KMS-11 (cell line): ENCODE results near the gene OR6C6.

ENCODE experiments used
- H2AFZ ChIP-seq: fragments of 200-600 bp; sonication (generic); 2 replicates; pipeline ENCODE4 v1.6.1; 2016; ENCODE audit warnings: antibody characterized with exemption, mixed run types, low read depth
- H3K27ac ChIP-seq: fragments of 200-600 bp; sonication (generic); 2 replicates; pipeline ENCODE4 v1.6.1; 2016; ENCODE audit warnings: mild to moderate bottlenecking, mixed run types
- H3K27me3 ChIP-seq: fragments of 200-600 bp; sonication (generic); 2 replicates; pipeline ENCODE4 v1.6.1; 2017; ENCODE audit warnings: mild to moderate bottlenecking, low read depth, mixed run types, moderate library complexity; ENCODE audit not compliant: insufficient read depth
- H3K36me3 ChIP-seq: fragments of 200-600 bp; sonication (generic); 2 replicates; pipeline ENCODE4 v1.6.1; 2017; ENCODE audit warnings: mild to moderate bottlenecking, mixed run types; ENCODE audit not compliant: insufficient read depth
- H3K4me1 ChIP-seq: fragments of 200-600 bp; sonication (generic); 2 replicates; pipeline ENCODE4 v1.6.1; 2016; ENCODE audit warnings: mild to moderate bottlenecking, low read depth, mixed run types; ENCODE audit not compliant: poor library complexity, severe bottlenecking
- H3K4me2 ChIP-seq: fragments of 200-600 bp; sonication (generic); 2 replicates; pipeline ENCODE4 v1.7.0; 2016; ENCODE audit warnings: mild to moderate bottlenecking, mixed run types
- H3K4me3 ChIP-seq: fragments of 200-600 bp; sonication (generic); IDR thresholded peaks from 2 replicates; pipeline ENCODE4 v1.6.1; 2017; ENCODE audit warnings: low read depth, low read length, mixed read lengths; ENCODE audit not compliant: insufficient read depth
- H3K79me2 ChIP-seq: fragments of 200-600 bp; sonication (generic); 2 replicates; pipeline ENCODE4 v1.6.1; 2016; ENCODE audit warnings: low read depth, mixed run types; ENCODE audit not compliant: insufficient read depth
- H3K9ac ChIP-seq: fragments of 200-600 bp; sonication (generic); 2 replicates; pipeline ENCODE4 v1.6.1; 2016; ENCODE audit warnings: mild to moderate bottlenecking, mixed run types
- H4K20me1 ChIP-seq: fragments of 200-600 bp; sonication (generic); 2 replicates; pipeline ENCODE4 v1.6.1; 2016; ENCODE audit warnings: mild to moderate bottlenecking, mixed run types; ENCODE audit not compliant: insufficient read depth
- CTCF ChIP-seq: fragments of 200-600 bp; sonication (generic); conservative IDR thresholded peaks from 2 replicates; pipeline ENCODE4 v1.6.1; 2017; ENCODE audit warnings: low read depth, mild to moderate bottlenecking, antibody characterized with exemption, low read length, moderate library complexity, mixed read lengths

OR6C6 gene

GRCh38 chr12:55314043-55314442 lies 17.7 kb upstream of the OR6C6 start, which contains the start of gene OR6C1:
Gene OR6C1, plus strand, starts transcription at chr12:55314343. Its CDS starts 6,257 bp downstream, at chr12:55320600.
- no peak within 1 kb of the TSS for H3K4me3 ChIP-seq
- H3K27me3 ChIP-seq = no peaks in the 10 kb centered on the region
- H3K4me2 ChIP-seq = no peak within 1 kb of the TSS
- no peak for TF ChIP-seq CTCF
- H3K27ac ChIP-seq = no peak within 1 kb of the TSS
- no peaks in the 10 kb centered on the region for H4K20me1 ChIP-seq
- H3K9ac ChIP-seq = no peak within 1 kb of the TSS
- no peaks in the 10 kb centered on the region for H3K4me1 ChIP-seq
- H3K36me3 ChIP-seq = no peaks in the 10 kb centered on the region
- no peak within 1 kb of the TSS for H2AFZ ChIP-seq
- H3K79me2 ChIP-seq = no peaks in the 10 kb centered on the region

- H3K9ac ChIP-seq = no peak overlapping the region
- H3K4me2 ChIP-seq = no peak overlapping the region
- H3K27ac ChIP-seq = no peak overlapping the region
- no peaks in the 10 kb centered on the region for H4K20me1 ChIP-seq
- no peak for TF ChIP-seq CTCF
- no peaks in the 10 kb centered on the region for H3K36me3 ChIP-seq
- no peak overlapping the region for H2AFZ ChIP-seq
- H3K4me1 ChIP-seq = no peaks in the 10 kb centered on the region
- no peaks in the 10 kb centered on the region for H3K27me3 ChIP-seq
- no peak overlapping the region for H3K4me3 ChIP-seq
- no peaks in the 10 kb centered on the region for H3K79me2 ChIP-seq
Measured at GRCh38 chr12:55289999-55290398, 6.4 kb downstream of the OR6C6 start.

- no peak for TF ChIP-seq CTCF
- no peaks in the 10 kb centered on the region for H3K36me3 ChIP-seq
- no peaks in the 10 kb centered on the region for H4K20me1 ChIP-seq
- H3K4me3 ChIP-seq = no peak overlapping the region
- H2AFZ ChIP-seq = no peak overlapping the region
- no peak overlapping the region for H3K27ac ChIP-seq
- H3K27me3 ChIP-seq = no peaks in the 10 kb centered on the region
- H3K9ac ChIP-seq = no peak overlapping the region
- no peak overlapping the region for H3K4me2 ChIP-seq
- H3K79me2 ChIP-seq = no peaks in the 10 kb centered on the region
- no peaks in the 10 kb centered on the region for H3K4me1 ChIP-seq
Measured at GRCh38 chr12:55280991-55281390, 15.4 kb downstream of the OR6C6 start.

GRCh38 chr12:55258303-55258702 lies 38.1 kb downstream of the OR6C6 start:
- Histone ChIP-seq H3K36me3 (no peaks in the 10 kb centered on the region), H3K9ac (no peak overlapping the region), H3K27me3 (no peaks in the 10 kb centered on the region), H2AFZ (no peak overlapping the region), H3K27ac (no peak overlapping the region), H3K79me2 (no peaks in the 10 kb centered on the region), H3K4me1 (no peaks in the 10 kb centered on the region), H3K4me3 (no peak overlapping the region), H4K20me1 (no peaks in the 10 kb centered on the region), H3K4me2 (no peak overlapping the region)
- TF ChIP-seq CTCF = no peak
